ENCODE results near the gene PBX1.

The PBX1 gene

GRCh38 chr1:164609089-164609488 lies 50.1 kb downstream of the PBX1 start:
- DNase-seq (ENCODE audit: low read depth): no peak
- H3K4me3 ChIP-seq (ENCODE audit: low read depth, low read length): no peak overlapping the region

GRCh38 chr1:164610538-164611222 lies 51.7 kb downstream of the PBX1 start:
- no peak overlapping the region for H3K4me3 ChIP-seq (ENCODE audit: low read depth, low read length)

GRCh38 chr1:164611754-164612642 lies 53.0 kb downstream of the PBX1 start:
- H3K4me3 ChIP-seq (ENCODE audit: low read depth, low read length): no peak overlapping the region
- peak; percentile 58 for DNase-seq (ENCODE audit: low read depth)

More at GRCh38 chr1:164610538-164611222, 51.7 kb downstream of the PBX1 start:
- DNase-seq (ENCODE audit: low read depth): no peak

- no peak for DNase-seq (ENCODE audit: low read depth)
- H3K4me3 ChIP-seq (ENCODE audit: low read depth, low read length): no peak overlapping the region
These were observed 54.2 kb downstream of the PBX1 start for GRCh38 chr1:164613176-164613575.

GRCh38 chr1:164614316-164614715 lies 55.3 kb downstream of the PBX1 start:
- no peak overlapping the region for H3K4me3 ChIP-seq (ENCODE audit: low read depth, low read length)
- DNase-seq (ENCODE audit: low read depth): no peak

GRCh38 chr1:164617377-164618201 lies 58.6 kb downstream of the PBX1 start:
- H3K4me3 ChIP-seq (ENCODE audit: low read depth, low read length): no peak overlapping the region
- no peak for DNase-seq (ENCODE audit: low read depth)

GRCh38 chr1:164618202-164618564 lies 59.2 kb downstream of the PBX1 start:
- DNase-seq (ENCODE audit: low read depth): no peak
- H3K4me3 ChIP-seq (ENCODE audit: low read depth, low read length): no peak overlapping the region

- DNase-seq (ENCODE audit: low read depth): no peak
- no peak overlapping the region for H3K4me3 ChIP-seq (ENCODE audit: low read depth, low read length)
These were observed 60.2 kb downstream of the PBX1 start for GRCh38 chr1:164619006-164619784.

GRCh38 chr1:164622068-164622845 lies 63.3 kb downstream of the PBX1 start:
- no peak for DNase-seq (ENCODE audit: low read depth)
- H3K4me3 ChIP-seq (ENCODE audit: low read depth, low read length): no peak overlapping the region

GRCh38 chr1:164623805-164624204 lies 64.8 kb downstream of the PBX1 start:
- no peak overlapping the region for H3K4me3 ChIP-seq (ENCODE audit: low read depth, low read length)
- DNase-seq (ENCODE audit: low read depth): no peak

GRCh38 chr1:164624400-164624799 lies 65.4 kb downstream of the PBX1 start:
- no peak overlapping the region for H3K4me3 ChIP-seq (ENCODE audit: low read depth, low read length)
- DNase-seq (ENCODE audit: low read depth): no peak

GRCh38 chr1:164625004-164625617 lies 66.1 kb downstream of the PBX1 start:
- no peak for DNase-seq (ENCODE audit: low read depth)
- H3K4me3 ChIP-seq (ENCODE audit: low read depth, low read length): no peak overlapping the region

GRCh38 chr1:164628772-164629171 lies 69.8 kb downstream of the PBX1 start:
- H3K4me3 ChIP-seq (ENCODE audit: low read depth, low read length): no peak overlapping the region
- no peak for DNase-seq (ENCODE audit: low read depth)

GRCh38 chr1:164629971-164630370 lies 71.0 kb downstream of the PBX1 start:
- no peak for DNase-seq (ENCODE audit: low read depth)
- no peak overlapping the region for H3K4me3 ChIP-seq (ENCODE audit: low read depth, low read length)

- DNase-seq (ENCODE audit: low read depth): no peak
- no peak overlapping the region for H3K4me3 ChIP-seq (ENCODE audit: low read depth, low read length)
These were observed 71.8 kb downstream of the PBX1 start for GRCh38 chr1:164630626-164631396.

- no peak for DNase-seq (ENCODE audit: low read depth)
- no peak overlapping the region for H3K4me3 ChIP-seq (ENCODE audit: low read depth, low read length)
These were observed 72.8 kb downstream of the PBX1 start for GRCh38 chr1:164631751-164632150.

GRCh38 chr1:164633997-164634396 lies 75.0 kb downstream of the PBX1 start:
- H3K4me3 ChIP-seq (ENCODE audit: low read depth, low read length): no peak overlapping the region
- no peak for DNase-seq (ENCODE audit: low read depth)
